Measurements from ENCODE around the gene PSMG2.
"Not testable (repeated sequence)": the region's sequence is repeated elsewhere in the genome, so short reads cannot be mapped to it uniquely, and the experiment has no call there.

Gene PSMG2

DNA sequence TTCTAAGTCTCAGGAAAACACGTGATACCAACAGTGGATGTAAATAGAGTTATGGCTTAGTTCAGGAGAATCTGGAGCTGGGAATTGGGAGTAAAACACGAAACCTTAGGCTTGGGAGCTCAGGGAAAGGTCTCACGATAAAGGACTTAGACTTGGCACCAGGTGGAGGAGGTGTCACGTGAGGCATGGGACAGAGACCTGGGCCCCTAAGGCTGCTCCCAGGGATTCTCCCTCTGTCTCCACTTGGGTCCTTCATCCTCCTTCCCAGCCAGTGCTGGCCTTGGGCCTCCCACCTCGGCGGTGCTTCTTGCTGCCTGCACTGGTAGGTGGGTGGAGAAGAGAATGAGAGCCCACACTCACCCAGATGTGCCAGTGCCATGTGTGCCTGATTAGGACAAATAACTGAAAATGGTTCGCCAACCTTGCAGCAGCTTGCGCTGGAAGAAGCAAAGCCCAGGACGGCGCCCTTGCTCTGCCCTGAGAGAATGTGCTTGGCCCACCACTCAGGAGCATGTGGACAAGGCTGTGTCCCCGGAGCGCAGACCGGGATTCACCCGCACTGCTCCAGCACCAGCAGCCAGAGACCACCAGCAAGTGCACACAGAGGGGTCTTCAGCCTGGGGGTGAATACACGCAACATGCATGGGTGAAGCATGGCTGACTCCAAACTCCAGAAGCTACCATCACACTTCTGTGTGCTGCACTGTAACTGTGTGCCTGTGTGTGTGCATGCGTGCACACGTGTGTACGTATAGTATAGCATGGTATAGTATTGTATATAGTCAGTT is 48.1 kb downstream of the PSMG2 start:
- H3K9me3 ChIP-seq (ENCODE audit: severe bottlenecking): no peaks in the 10 kb centered on the region
- no peak overlapping the region for H3K4me3 ChIP-seq (ENCODE audit: low read depth, low read length)
- DNase-seq: no peak
- no peaks in the 10 kb centered on the region for H3K27me3 ChIP-seq (ENCODE audit: insufficient read depth, low read depth, severe bottlenecking)
- no peaks in the 10 kb centered on the region for H3K36me3 ChIP-seq
- TF ChIP-seq, protein P1, sequence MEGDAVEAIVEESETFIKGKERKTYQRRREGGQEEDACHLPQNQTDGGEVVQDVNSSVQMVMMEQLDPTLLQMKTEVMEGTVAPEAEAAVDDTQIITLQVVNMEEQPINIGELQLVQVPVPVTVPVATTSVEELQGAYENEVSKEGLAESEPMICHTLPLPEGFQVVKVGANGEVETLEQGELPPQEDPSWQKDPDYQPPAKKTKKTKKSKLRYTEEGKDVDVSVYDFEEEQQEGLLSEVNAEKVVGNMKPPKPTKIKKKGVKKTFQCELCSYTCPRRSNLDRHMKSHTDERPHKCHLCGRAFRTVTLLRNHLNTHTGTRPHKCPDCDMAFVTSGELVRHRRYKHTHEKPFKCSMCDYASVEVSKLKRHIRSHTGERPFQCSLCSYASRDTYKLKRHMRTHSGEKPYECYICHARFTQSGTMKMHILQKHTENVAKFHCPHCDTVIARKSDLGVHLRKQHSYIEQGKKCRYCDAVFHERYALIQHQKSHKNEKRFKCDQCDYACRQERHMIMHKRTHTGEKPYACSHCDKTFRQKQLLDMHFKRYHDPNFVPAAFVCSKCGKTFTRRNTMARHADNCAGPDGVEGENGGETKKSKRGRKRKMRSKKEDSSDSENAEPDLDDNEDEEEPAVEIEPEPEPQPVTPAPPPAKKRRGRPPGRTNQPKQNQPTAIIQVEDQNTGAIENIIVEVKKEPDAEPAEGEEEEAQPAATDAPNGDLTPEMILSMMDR (IDR thresholded peaks at IDR 0.05; ENCODE audit: low read depth, low read length): no peak
- no peak overlapping the region for H3K27ac ChIP-seq

DNA sequence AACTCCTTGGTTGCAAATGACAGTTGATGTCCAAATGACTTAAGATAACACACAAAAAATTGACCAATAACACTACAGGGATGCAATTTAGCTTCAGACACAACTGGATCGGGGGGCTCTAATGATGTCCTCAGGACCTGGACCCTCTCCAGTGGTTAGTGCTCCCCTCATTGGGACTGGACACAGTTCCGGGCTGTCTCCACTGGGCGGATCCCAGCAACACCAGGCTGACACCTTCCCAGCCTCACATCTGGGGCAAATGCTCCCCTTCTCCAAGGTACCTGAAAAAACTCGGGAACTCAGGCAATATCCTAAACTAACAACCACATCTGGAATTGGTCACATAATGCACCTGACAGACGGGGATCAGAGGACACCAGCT is 48.7 kb downstream of the PSMG2 start:
- Histone ChIP-seq H3K4me3 (ENCODE audit: low read depth, low read length) (no peak overlapping the region), H3K36me3 (no peaks in the 10 kb centered on the region), H3K9me3 (ENCODE audit: severe bottlenecking) (no peaks in the 10 kb centered on the region), H3K27me3 (ENCODE audit: insufficient read depth, low read depth, severe bottlenecking) (no peaks in the 10 kb centered on the region), H3K27ac (no peak overlapping the region)
- DNase-seq: no peak
- TF ChIP-seq, protein P1 (IDR thresholded peaks at IDR 0.05; ENCODE audit: low read depth, low read length): 0 out of 2 replicates have a peak, but pooled peaks have one; percentile 18

DNA sequence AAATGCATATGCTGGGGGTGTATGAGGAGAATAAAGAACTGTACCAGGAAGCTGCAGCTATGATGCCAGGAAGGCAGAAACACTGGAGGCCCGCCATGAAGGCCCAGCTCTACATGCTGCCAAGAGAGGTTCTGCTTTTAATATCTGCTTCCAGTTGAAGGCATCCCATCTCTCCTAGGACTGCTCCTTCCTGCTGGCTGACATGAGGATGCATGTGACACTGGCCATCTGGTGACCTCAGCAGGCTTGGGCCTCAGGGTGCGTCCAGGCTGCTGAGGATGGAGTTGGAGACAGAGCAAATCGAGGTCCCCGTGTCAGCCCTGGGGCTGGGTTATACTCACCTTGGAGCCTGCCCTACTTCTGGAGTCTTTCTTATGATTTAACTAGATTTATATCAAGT is 49.0 kb downstream of the PSMG2 start:
- H3K36me3 ChIP-seq: no peaks in the 10 kb centered on the region
- DNase-seq: peak; percentile 20
- H3K4me3 ChIP-seq (ENCODE audit: low read depth, low read length): no peak overlapping the region
- H3K9me3 ChIP-seq (ENCODE audit: severe bottlenecking): no peaks in the 10 kb centered on the region
- no peaks in the 10 kb centered on the region for H3K27me3 ChIP-seq (ENCODE audit: insufficient read depth, low read depth, severe bottlenecking)
- TF ChIP-seq, protein P1 (IDR thresholded peaks at IDR 0.05; ENCODE audit: low read depth, low read length): no peak
- H3K27ac ChIP-seq: no peak overlapping the region

DNA sequence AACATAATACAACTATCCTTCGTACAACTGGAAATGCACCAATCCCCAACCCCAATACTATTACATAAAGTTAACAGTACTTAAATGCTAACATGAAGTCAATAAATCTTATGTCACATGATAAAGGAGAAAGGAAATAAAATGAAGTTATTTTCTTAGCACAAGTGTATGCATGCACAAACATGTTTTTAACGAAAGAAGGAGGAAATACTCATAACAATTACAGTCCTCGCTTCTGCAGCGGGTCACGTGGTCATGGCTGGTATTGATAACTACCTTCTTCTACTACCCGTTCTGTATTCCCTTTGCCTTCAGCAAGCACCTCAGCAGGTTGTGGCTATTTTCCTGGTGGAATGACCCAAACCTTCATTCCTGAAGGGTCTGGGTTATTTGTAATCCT is 51.7 kb downstream of the PSMG2 start:
- Histone ChIP-seq H3K4me3 (ENCODE audit: low read depth, low read length) (no peak overlapping the region), H3K27ac (no peak overlapping the region), H3K9me3 (ENCODE audit: severe bottlenecking) (no peaks in the 10 kb centered on the region), H3K27me3 (ENCODE audit: insufficient read depth, low read depth, severe bottlenecking) (no peaks in the 10 kb centered on the region), H3K36me3 (no peaks in the 10 kb centered on the region)
- DNase-seq: no peak
- TF ChIP-seq, protein P1 (IDR thresholded peaks at IDR 0.05; ENCODE audit: low read depth, low read length): no peak

DNA sequence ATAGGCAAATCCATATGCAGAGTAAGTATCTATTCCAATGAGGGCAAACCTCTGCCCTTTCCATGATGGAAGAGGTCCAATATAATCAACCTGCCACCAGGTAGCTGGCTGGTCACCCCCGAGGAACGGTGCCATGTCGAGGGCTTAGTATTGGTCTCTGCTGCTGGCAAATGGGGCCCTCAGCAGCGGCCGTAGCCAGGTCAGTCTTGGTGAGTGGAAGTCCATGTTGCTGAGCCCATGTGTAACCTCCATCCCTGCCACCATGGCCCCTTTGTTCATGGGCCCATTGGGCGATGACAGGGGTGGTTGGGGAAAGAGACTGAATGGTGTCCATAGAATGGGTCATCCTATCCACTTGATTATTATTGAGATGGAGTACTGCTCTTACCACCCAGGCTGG is 52.8 kb downstream of the PSMG2 start:
- not testable (repeated sequence) for H3K4me3 ChIP-seq (ENCODE audit: low read depth, low read length); H3K27ac ChIP-seq; DNase-seq; H3K36me3 ChIP-seq; H3K27me3 ChIP-seq (ENCODE audit: insufficient read depth, low read depth, severe bottlenecking); H3K9me3 ChIP-seq (ENCODE audit: severe bottlenecking)

DNA sequence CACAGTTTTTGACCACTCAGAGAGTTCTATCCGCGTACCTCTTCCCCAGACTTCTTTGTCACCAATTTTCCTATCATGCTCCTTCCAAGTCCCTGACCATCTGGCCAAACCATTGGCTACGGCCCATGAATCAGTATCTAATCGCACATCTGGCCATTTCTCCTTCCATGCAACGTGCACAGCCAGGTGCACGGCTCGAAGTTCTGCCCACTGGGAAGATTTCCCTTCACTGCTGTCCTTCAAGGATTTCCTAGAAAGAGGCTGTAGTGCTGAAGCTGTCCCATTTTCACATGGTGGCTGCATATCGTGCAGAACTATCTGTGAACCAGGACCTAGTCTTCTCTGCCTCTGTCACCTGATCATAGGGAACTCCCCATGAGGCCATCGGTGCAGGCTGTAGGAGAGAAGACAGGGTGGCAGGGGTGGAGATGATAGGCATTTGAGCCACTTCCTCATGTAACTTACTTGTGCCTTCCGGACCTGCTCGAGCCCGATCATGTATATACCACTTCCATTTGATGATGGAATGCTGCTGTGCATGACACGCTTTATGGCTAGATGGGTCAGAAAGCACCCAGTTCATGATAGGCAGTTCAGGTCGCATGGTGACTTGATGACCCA is 53.9 kb downstream of the PSMG2 start:
- H3K36me3 ChIP-seq; H3K9me3 ChIP-seq (ENCODE audit: severe bottlenecking); H3K4me3 ChIP-seq (ENCODE audit: low read depth, low read length); H3K27me3 ChIP-seq (ENCODE audit: insufficient read depth, low read depth, severe bottlenecking); DNase-seq; H3K27ac ChIP-seq: not testable (repeated sequence)

DNA sequence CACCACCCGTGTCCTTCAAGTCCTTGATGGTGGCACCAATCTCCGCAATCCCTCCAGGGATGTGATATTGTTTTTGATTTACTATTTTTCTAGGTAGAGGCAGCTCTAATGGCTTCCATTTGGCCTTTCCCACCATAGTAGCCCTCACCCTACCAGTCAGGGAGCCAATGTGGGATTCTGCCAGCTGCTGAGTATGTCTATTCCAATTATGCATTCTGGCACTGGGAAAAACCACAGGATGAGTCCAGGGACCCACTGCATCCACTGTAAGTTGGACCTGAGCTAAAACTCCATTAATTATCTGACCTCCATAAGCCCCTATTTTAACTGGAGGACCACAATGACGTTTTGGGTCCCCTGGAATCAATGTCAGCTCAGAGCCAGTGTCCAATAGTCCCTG is 55.7 kb downstream of the PSMG2 start:
- not testable (repeated sequence) for H3K27me3 ChIP-seq (ENCODE audit: insufficient read depth, low read depth, severe bottlenecking); DNase-seq

More for the DNA sequence above, 55.7 kb downstream of the PSMG2 start:
- H3K4me3 ChIP-seq (ENCODE audit: low read depth, low read length); H3K27ac ChIP-seq; H3K36me3 ChIP-seq; H3K9me3 ChIP-seq (ENCODE audit: severe bottlenecking): not testable (repeated sequence)

Data from WERI-Rb-1 (cell line).